ENCODE data around the gene RSPO3. TPM values are rescaled to one million over a fixed set of nuclear protein-coding genes. Genes with fewer than 3 reads are reported as not detected.

RSPO3 gene
- total RNA-seq, 4 donors from 2014 or later = 1.8 to 13.9 (median 3.4) TPM

DNA sequence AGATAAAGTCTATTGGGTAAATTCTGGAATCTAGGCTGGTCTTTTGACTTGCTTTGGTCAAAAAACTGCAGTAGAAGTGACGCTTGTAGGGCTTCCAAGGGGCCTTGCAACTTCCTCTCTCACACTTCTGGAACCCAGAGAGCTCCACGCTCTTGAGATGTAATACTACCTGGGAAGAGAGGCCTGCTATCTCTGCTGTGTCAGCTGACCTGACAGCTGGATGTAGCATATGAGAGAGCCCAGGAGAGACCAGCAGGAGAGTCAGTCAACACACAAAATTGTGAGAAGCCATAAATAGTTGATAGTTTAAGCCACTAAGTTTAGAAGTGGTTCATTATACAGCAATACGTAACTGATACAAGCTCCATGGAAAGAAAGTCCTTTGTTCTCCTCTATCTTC is 7.8 kb upstream of the RSPO3 start:
- H3K36me3 ChIP-seq = no peaks in the 10 kb centered on the region
- no peak overlapping the region for H3K27ac ChIP-seq
- no peak overlapping the region for H3K4me3 ChIP-seq (replicated peaks in 1 of 3)
- no peaks in the 10 kb centered on the region for H3K4me1 ChIP-seq
- intact Hi-C loops (cut with DNase I) = no loop called here
- WGBS, 2 donors = 95 to 97% methylated on average over 3 of the region's 3 CpGs
- TF ChIP-seq, protein P1, sequence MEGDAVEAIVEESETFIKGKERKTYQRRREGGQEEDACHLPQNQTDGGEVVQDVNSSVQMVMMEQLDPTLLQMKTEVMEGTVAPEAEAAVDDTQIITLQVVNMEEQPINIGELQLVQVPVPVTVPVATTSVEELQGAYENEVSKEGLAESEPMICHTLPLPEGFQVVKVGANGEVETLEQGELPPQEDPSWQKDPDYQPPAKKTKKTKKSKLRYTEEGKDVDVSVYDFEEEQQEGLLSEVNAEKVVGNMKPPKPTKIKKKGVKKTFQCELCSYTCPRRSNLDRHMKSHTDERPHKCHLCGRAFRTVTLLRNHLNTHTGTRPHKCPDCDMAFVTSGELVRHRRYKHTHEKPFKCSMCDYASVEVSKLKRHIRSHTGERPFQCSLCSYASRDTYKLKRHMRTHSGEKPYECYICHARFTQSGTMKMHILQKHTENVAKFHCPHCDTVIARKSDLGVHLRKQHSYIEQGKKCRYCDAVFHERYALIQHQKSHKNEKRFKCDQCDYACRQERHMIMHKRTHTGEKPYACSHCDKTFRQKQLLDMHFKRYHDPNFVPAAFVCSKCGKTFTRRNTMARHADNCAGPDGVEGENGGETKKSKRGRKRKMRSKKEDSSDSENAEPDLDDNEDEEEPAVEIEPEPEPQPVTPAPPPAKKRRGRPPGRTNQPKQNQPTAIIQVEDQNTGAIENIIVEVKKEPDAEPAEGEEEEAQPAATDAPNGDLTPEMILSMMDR (IDR thresholded peaks at IDR 0.05) = no peak
- H3K9me3 ChIP-seq = no peaks in the 10 kb centered on the region
- no peak for DNase-seq
- no peaks in the 10 kb centered on the region for H3K27me3 ChIP-seq

DNA sequence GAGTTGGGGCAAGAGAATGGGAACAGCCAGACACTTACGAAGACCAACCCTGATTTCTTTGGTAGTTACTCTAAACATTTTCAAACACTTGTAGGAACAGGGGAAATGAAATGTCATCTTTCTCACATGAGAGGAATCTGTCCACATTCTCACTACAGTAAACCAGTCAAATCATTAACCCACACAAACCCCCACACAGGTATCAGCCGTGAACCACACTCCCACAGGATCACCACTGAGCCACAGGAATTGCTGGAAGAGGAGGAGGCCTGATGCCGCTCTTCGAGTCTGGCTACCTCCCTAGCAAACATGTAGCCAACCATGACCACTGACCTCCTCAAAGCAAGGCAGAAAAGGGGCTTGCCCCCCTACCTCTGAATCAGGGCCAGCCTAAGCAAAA is 6.9 kb upstream of the RSPO3 start:
- Histone ChIP-seq H3K36me3 (no peaks in the 10 kb centered on the region), H3K4me3 (replicated peaks in 1 of 3) (no peak overlapping the region), H3K27ac (no peak overlapping the region), H3K27me3 (no peaks in the 10 kb centered on the region), H3K4me1 (no peaks in the 10 kb centered on the region), H3K9me3 (no peaks in the 10 kb centered on the region)
- no peak for DNase-seq
- TF ChIP-seq, protein P1 (IDR thresholded peaks at IDR 0.05) = no peak
- TF ChIP-seq POLR2A (IDR thresholded peaks at IDR 0.05) = no peak
- 93% methylated on average over 4 of the region's 4 CpGs for WGBS, 2 donors
- intact Hi-C loops (cut with DNase I) = no loop called here

DNA sequence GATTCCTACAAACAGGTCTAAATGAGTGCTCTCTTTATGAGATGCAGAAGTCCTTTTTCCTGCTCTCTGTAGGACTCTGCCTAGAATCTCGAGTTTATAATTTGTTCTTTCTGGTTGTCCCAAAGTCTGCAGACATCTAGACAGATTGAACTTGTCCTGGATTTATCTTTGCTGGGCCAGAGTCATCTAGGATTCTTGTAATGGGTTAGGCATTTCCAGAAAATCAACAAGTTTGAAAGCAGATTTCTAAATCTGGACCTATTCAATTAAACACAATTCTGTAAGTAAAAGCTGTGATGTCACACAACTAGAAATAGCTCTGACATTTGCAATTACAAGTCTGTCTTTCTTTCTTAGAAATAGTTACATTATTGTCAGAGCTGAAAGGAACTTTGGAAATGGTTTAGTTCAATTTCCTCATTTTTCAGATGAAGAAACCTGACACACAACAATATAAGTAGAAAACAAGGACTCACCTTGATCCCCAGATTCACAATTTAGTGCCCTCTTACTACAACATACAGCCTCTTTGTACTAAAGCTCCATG is 4.2 kb upstream of the RSPO3 start:
- WGBS, 2 donors = 74 to 82% methylated on average over 1 of the region's 1 CpG
- Histone ChIP-seq H3K4me3 (replicated peaks in 1 of 3) (no peak overlapping the region), H3K4me1 (peaks cover 0 to 3% of the 10 kb centered on the region in 2 donors), H3K27ac (no peak overlapping the region), H3K9me3 (no peaks in the 10 kb centered on the region), H3K36me3 (no peaks in the 10 kb centered on the region), H3K27me3 (no peaks in the 10 kb centered on the region)
- TF ChIP-seq POLR2A (IDR thresholded peaks at IDR 0.05) = no peak
- TF ChIP-seq, protein P1 (IDR thresholded peaks at IDR 0.05) = no peak
- DNase-seq = no peak
- intact Hi-C loops (cut with DNase I) = no loop called here

DNA sequence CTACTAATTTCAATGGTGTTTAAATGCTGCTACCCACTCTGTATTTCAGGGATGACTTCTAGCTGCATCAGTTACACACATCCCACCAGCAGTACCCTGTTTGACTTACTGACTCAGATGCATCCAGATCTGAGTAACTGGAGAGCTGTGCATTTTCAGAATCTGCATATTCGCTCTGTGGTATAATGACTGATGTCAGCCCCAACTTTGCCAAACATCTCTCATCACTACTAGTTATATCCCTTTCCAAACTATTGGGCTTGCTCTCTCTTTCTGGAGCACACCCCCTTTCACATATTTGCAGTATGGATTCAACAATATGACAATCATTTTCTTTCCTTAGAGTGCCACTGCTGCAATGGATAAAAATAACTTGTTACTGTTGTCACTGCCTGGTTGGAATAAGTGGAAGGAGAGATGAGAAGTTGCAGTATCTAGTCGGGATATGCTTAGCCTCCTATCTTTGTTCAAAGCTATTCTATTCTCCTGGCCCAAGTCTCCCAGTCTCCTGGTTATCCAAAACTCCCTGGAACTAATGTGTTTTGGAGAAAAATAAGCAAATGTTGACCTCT is 3.3 kb upstream of the RSPO3 start:
- DNase-seq = no peak
- Histone ChIP-seq H3K9me3 (no peaks in the 10 kb centered on the region), H3K27me3 (no peaks in the 10 kb centered on the region), H3K36me3 (no peaks in the 10 kb centered on the region), H3K4me1 (peaks cover 7 to 12% of the 10 kb centered on the region in 2 donors), H3K27ac (no peak overlapping the region), H3K4me3 (replicated peaks in 1 of 3) (no peak overlapping the region)
- TF ChIP-seq POLR2A (IDR thresholded peaks at IDR 0.05) = no peak
- TF ChIP-seq, protein P1 (IDR thresholded peaks at IDR 0.05) = no peak
- intact Hi-C loops (cut with DNase I) = no loop called here
- WGBS, 2 donors = 68 to 81% methylated on average over 2 of the region's 2 CpGs

DNA sequence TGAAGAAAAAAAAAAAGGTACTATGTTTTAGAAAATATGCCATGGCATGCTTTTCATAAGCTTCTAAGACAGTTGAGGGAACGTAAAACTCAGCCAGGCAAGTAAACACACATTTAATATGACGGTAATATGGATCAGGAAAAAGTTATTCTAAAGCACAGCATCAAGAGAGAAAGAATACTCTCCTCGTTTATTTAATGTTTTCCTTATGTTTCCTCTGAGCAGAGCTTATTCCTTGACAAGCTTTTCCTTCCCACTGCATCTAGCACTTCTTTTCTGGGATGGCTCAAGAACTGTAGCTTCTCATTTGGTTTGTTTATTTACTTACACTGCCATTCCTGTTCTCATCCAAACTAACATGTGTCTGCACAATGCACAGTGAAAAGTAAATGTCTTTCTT is 2.7 kb upstream of the RSPO3 start:
- intact Hi-C loops (cut with DNase I) = no loop called here
- TF ChIP-seq, protein P1 (IDR thresholded peaks at IDR 0.05) = no peak
- TF ChIP-seq POLR2A (IDR thresholded peaks at IDR 0.05) = no peak
- DNase-seq = no peak
- Histone ChIP-seq H3K27ac (no peak overlapping the region), H3K4me1 (peaks cover 13 to 17% of the 10 kb centered on the region in 2 donors), H3K36me3 (no peaks in the 10 kb centered on the region), H3K9me3 (no peaks in the 10 kb centered on the region), H3K4me3 (replicated peaks in 1 of 3) (no peak overlapping the region), H3K27me3 (peaks cover 1% of the 10 kb centered on the region)
- 63 to 64% methylated on average over 3 of the region's 3 CpGs for WGBS, 2 donors

All from thyroid gland (tissue), 4 donors.